Inflammatory macrophage treated with lipopolysaccharide for 4 hours (primary cell): ENCODE data around the gene ESYT3.
"Not testable (repeated sequence)": the region's sequence is repeated elsewhere in the genome, so short reads cannot be mapped to it uniquely, and the experiment has no call there.

Experiments
- DNase-seq: peaks from one replicate; pipeline ENCODE4 v3.0.0-alpha.2; 2020

ESYT3 gene

GRCh38 chr3:138408751-138409570 is 25.5 kb upstream of the ESYT3 start:
- peak; percentile 53 for DNase-seq

- peak; percentile 90 for DNase-seq
These were observed 21.4 kb upstream of the ESYT3 start for GRCh38 chr3:138412821-138413551.

- not testable (repeated sequence) for DNase-seq
These were observed 18.2 kb upstream of the ESYT3 start for GRCh38 chr3:138416236-138416635.

- peak; percentile 72 for DNase-seq
These were observed 16.8 kb upstream of the ESYT3 start for GRCh38 chr3:138417559-138417982.

- no peak for DNase-seq
These were observed 15.7 kb upstream of the ESYT3 start for GRCh38 chr3:138418601-138419206.

GRCh38 chr3:138423316-138423715 is 11.1 kb upstream of the ESYT3 start:
- no peak for DNase-seq

GRCh38 chr3:138424323-138424722 is 10.1 kb upstream of the ESYT3 start:
- no peak for DNase-seq

- DNase-seq: peak; percentile 32
These were observed 8.2 kb upstream of the ESYT3 start for GRCh38 chr3:138426211-138426610.

GRCh38 chr3:138426754-138427153 is 7.7 kb upstream of the ESYT3 start:
- DNase-seq: not testable (repeated sequence)

GRCh38 chr3:138429665-138430064 is 4.8 kb upstream of the ESYT3 start:
- no peak for DNase-seq

GRCh38 chr3:138432576-138433240 is 1.7 kb upstream of the ESYT3 start:
- no peak for DNase-seq

- no peak for DNase-seq
These were observed 532 bp upstream of the ESYT3 start for GRCh38 chr3:138433892-138434275.

GRCh38 chr3:138434875-138435772 is 708 bp downstream of the ESYT3 start:
- DNase-seq: no peak

GRCh38 chr3:138435840-138436239 is 1.4 kb downstream of the ESYT3 start:
- DNase-seq: no peak

- no peak for DNase-seq
These were observed 2.9 kb downstream of the ESYT3 start for GRCh38 chr3:138437281-138437680.

GRCh38 chr3:138438896-138439295 is 4.5 kb downstream of the ESYT3 start:
- DNase-seq: no peak

- no peak for DNase-seq
These were observed 5.2 kb downstream of the ESYT3 start for GRCh38 chr3:138439646-138440045.

GRCh38 chr3:138440121-138440521 is 5.7 kb downstream of the ESYT3 start:
- DNase-seq: no peak

GRCh38 chr3:138440596-138440995 is 6.2 kb downstream of the ESYT3 start:
- no peak for DNase-seq

- DNase-seq: no peak
These were observed 6.8 kb downstream of the ESYT3 start for GRCh38 chr3:138441256-138441655.

GRCh38 chr3:138441742-138442141 is 7.3 kb downstream of the ESYT3 start:
- no peak for DNase-seq

GRCh38 chr3:138442433-138442832 is 8.0 kb downstream of the ESYT3 start:
- DNase-seq: peak; percentile 54
